Lung (tissue), 12 donors: Measurements from ENCODE around the gene DOK7. TPM values are rescaled to one million over a fixed set of nuclear protein-coding genes. Genes with fewer than 3 reads are reported as not detected.

Source experiments
- ATAC-seq: fragments of 200-7000 bp; cut with Tn5 transposase; one replicate; pipeline ENCODE4 v1.9.1; 2020; ENCODE audit warnings: moderate number of reproducible peaks; ENCODE audit not compliant: insufficient read depth, low FRiP score
- DNase-seq, 3 donors: peaks; one replicate each; pipeline ENCODE4 v3.0.0-alpha.2; 2013 to 2017
- H3K27ac ChIP-seq, 2 donors: one replicate each; pipeline ENCODE4 v1.5.1; 2013; ENCODE audit warnings: mild to moderate bottlenecking in 2 of 2, moderate library complexity in 2 of 2, control low read depth in 1 of 2, inconsistent platforms in 1 of 2, low read depth in 1 of 2, low read length in 1 of 2
- H3K27me3 ChIP-seq, 3 donors: one replicate each; pipeline ENCODE4 v1.5.1; 2013; ENCODE audit warnings: low read length in 2 of 3; ENCODE audit not compliant: control insufficient read depth in 3 of 3, insufficient read depth in 3 of 3
- H3K36me3 ChIP-seq, 4 donors: one replicate each; pipeline ENCODE4 v1.5.1; 2013; ENCODE audit warnings: low read length in 4 of 4, mild to moderate bottlenecking in 1 of 4, moderate library complexity in 1 of 4; ENCODE audit not compliant: control insufficient read depth in 4 of 4, insufficient read depth in 4 of 4
- H3K4me1 ChIP-seq, 5 donors: one replicate each; pipeline ENCODE4 v1.5.1; 2013; ENCODE audit warnings: low read length in 5 of 5, mild to moderate bottlenecking in 2 of 5, moderate library complexity in 1 of 5; ENCODE audit not compliant: control insufficient read depth in 5 of 5, insufficient read depth in 5 of 5
- H3K4me3 ChIP-seq: one replicate; pipeline ENCODE4 v1.5.1; 2013; ENCODE audit warnings: mild to moderate bottlenecking, control low read depth, moderate library complexity
- H3K9ac ChIP-seq, 2 donors: one replicate each; pipeline ENCODE4 v1.5.1; 2013; ENCODE audit warnings: low read length in 2 of 2, control low read depth in 1 of 2; ENCODE audit not compliant: insufficient read depth in 1 of 2
- H3K9me3 ChIP-seq, 4 donors: one replicate each; pipeline ENCODE4 v1.5.1; 2013; ENCODE audit warnings: low read length in 3 of 4, mild to moderate bottlenecking in 1 of 4, moderate library complexity in 1 of 4; ENCODE audit not compliant: control insufficient read depth in 4 of 4, insufficient read depth in 3 of 4
- CTCF ChIP-seq: IDR thresholded peaks from 2 replicates; pipeline ENCODE4 v1.5.1; 2012; ENCODE audit warnings: mild to moderate bottlenecking; ENCODE audit errors: control extremely low read depth, extremely low read depth
- WGBS, 2 donors: extraction: QIAGEN DNeasy Blood & Tissue Kit; methylation state at CpG; one replicate each; pipeline ENCODE4 v1.1.7; 2013; 5-methylcytosine and 5-hydroxymethylcytosine counted together
- polyA plus RNA-seq, 2 donors: library from polyadenylated mRNA; stranded (reverse); fragments of 200-250 nt; gene quantifications; one replicate each; pipeline ENCODE4 v1.2.1, GENCODE V29; 2013
- total RNA-seq, 2 donors: library from RNA; depleted of rRNA in 1 of 2; stranded (reverse); fragments of >200 nt in 1 of 2; gene quantifications; one replicate each; pipeline ENCODE4 v1.2.1, GENCODE V29; 2014 to 2021
- donor health status: control.
- donor health status: control.
- donor health status: Bipolar disorder and iron deficiency.
- donor health status: healthy.
- donor health status: DM: yes; HTN: yes; CAD: no.

DOK7 gene
- total and polyA plus RNA-seq, 4 donors: 0.53 to 2.7 (median 1.4) TPM

- Histone ChIP-seq H3K4me3 (no peak overlapping the region), H3K4me1 (peaks cover 0 to 15% (median 0%) of the 10 kb centered on the region in 5 donors), H3K36me3 (peaks cover 0 to 33% (median 2%) of the 10 kb centered on the region in 4 donors), H3K9me3 (no peaks in the 10 kb centered on the region), H3K27ac (no peak overlapping the region), H3K27me3 (peaks cover 0 to 8% (median 0%) of the 10 kb centered on the region in 3 donors), H3K9ac (no peak overlapping the region)
- DNase-seq (no peak), ATAC-seq (no peak)
- 95 to 97% methylated on average over 15 to 17 of the region's 17 CpGs for WGBS, 2 donors
- TF ChIP-seq CTCF: no peak
Measured at GRCh38 chr4:3500111-3500510, 37.0 kb downstream of the DOK7 start.

GRCh38 chr4:3500634-3501101 is 37.6 kb downstream of the DOK7 start:
- Histone ChIP-seq H3K27me3 (peaks cover 0 to 2% (median 0%) of the 10 kb centered on the region in 3 donors), H3K4me3 (no peak overlapping the region), H3K9ac (no peak overlapping the region), H3K36me3 (peaks cover 0 to 39% (median 5%) of the 10 kb centered on the region in 4 donors), H3K9me3 (no peaks in the 10 kb centered on the region), H3K4me1 (peaks cover 0 to 15% (median 0%) of the 10 kb centered on the region in 5 donors), H3K27ac (no peak overlapping the region)
- ATAC-seq (peak; percentile 3), DNase-seq (no peak)
- WGBS, 2 donors: 92 to 93% methylated on average over 25 to 29 of the region's 29 CpGs
- TF ChIP-seq CTCF: no peak

- ATAC-seq (no peak), DNase-seq (no peak)
- H3K9ac ChIP-seq: no peak overlapping the region
- WGBS, 2 donors: 91 to 93% methylated on average over 24 of the region's 24 CpGs
- H3K4me1 ChIP-seq: peaks cover 0 to 15% (median 0%) of the 10 kb centered on the region in 5 donors
- no peak for TF ChIP-seq CTCF
- no peak overlapping the region for H3K27ac ChIP-seq
- H3K4me3 ChIP-seq: no peak overlapping the region
- H3K36me3 ChIP-seq: peaks cover 0 to 40% (median 7%) of the 10 kb centered on the region in 4 donors
- H3K27me3 ChIP-seq: no peaks in the 10 kb centered on the region
- H3K9me3 ChIP-seq: no peaks in the 10 kb centered on the region
Measured at GRCh38 chr4:3501126-3501824, 38.2 kb downstream of the DOK7 start.
